ENCODE data around the gene CLCN4. TPM values are rescaled to one million over a fixed set of nuclear protein-coding genes. Genes with fewer than 3 reads are reported as not detected.
A peak's percentile ranks its signal among the peaks of the same experiment; 100 is the strongest.

The CLCN4 gene
- total RNA-seq, 2 experiments from 2014 or later, result 0.25 TPM; not detected in 1

DNA sequence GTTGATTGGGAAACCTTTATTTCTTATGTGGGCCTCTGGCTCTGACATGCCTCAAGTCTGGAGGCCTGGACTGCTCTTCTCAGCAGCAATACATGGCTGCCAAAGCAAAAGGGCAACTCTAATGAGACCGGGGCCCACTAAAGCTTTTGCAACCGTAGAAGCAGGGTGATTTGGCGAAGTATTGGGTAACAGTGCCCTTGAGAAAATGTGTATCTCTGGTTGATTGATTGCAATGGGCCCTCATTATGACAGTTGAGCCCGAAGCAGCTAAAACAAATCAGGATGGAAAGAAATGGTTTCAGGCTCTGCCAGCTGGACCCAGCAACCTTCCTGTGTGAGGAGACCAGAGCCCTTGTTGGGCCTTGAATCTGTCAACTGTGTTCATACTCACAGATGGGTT is 73.4 kb downstream of the CLCN4 start:
- Mint-ChIP-seq H3K4me1 (no peaks in the 10 kb centered on the region), H3K4me3 (no peak overlapping the region), H3K9me3 (no peaks in the 10 kb centered on the region), H3K27me3 (peaks cover 4% of the 10 kb centered on the region), H3K27ac (no peak overlapping the region), H3K36me3 (no peaks in the 10 kb centered on the region)
- no peak for ATAC-seq (ENCODE audit: low read depth)
- POLR2A ChIA-PET, result no interaction called here
- DNase-seq, result no peak

DNA sequence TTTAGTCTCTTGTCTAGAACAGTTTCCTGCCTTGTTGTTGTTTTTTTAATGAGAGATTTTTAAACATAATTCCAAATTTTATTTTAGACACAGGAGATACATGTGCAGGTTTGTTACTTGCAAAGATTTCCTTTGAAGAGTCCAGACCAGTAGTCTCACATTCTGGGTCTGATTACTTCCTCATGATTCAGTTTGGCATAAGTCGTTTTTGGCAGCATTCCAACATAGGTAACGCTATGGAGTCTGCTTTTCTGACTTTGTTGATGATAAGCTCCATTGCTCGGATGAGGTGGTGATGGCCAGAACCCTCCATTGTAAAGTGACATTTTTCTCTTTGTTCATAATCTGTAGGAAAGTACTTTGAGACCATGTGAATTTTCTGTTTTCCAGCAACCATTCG is 74.7 kb downstream of the CLCN4 start:
- POLR2A ChIA-PET, result no interaction called here
- Mint-ChIP-seq H3K4me1 (no peaks in the 10 kb centered on the region), H3K36me3 (no peaks in the 10 kb centered on the region), H3K27me3 (no peaks in the 10 kb centered on the region), H3K9me3 (no peaks in the 10 kb centered on the region), H3K27ac (no peak overlapping the region), H3K4me3 (no peak overlapping the region)
- ATAC-seq (ENCODE audit: low read depth) (no peak), DNase-seq (no peak)

DNA sequence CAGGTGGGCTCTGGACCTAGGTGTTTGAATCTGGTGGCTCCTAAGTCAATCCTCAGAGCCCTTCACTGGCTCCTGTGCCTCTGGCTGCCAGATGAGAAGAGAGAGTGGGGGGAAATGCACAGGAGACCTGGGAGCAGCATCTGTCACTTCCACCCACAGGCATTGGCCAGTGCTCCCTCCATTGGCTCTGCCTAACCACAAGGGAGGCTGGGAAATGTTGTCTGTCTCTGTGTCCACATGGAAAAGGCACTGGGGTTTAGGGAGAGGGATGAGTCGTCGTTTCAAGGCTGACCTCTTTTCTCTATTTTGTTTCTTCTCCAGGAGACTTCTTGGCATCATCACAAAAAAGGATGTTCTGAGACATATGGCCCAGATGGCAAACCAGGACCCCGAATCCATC is 76.4 kb downstream of the CLCN4 start:
- Mint-ChIP-seq H3K4me1 (no peaks in the 10 kb centered on the region), H3K4me3 (no peak overlapping the region), H3K27me3 (no peaks in the 10 kb centered on the region), H3K9me3 (no peaks in the 10 kb centered on the region), H3K36me3 (no peaks in the 10 kb centered on the region), H3K27ac (no peak overlapping the region)
- no peak for DNase-seq
- POLR2A ChIA-PET, result no interaction called here
- ATAC-seq (ENCODE audit: low read depth), result no peak

DNA sequence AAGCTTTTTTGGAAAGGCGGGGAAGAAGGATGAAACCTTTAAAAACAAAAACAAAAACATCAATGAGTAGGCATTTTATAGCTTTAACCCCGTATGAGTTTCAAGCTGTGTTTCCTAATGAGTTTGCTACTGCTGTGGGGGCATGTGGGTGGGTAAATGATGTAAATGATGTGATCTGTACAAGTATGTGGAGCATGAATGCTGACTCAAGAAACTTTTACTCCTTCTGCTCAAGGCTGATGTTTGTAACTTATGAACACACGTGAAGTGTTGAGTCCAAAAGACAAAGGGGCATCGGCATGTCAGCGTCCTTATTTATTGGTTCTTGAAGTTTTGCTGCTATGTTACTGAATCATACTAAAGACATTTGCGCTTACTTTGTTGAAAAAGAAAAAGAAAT is 76.9 kb downstream of the CLCN4 start:
- no peaks in the 10 kb centered on the region for H3K4me1 Mint-ChIP-seq
- no peak for DNase-seq
- POLR2A ChIA-PET, result no interaction called here
- no peak overlapping the region for H3K4me3 Mint-ChIP-seq
- no peaks in the 10 kb centered on the region for H3K9me3 Mint-ChIP-seq
- H3K27ac Mint-ChIP-seq, result no peak overlapping the region
- ATAC-seq (ENCODE audit: low read depth), result no peak
- no peaks in the 10 kb centered on the region for H3K36me3 Mint-ChIP-seq
- H3K27me3 Mint-ChIP-seq, result no peaks in the 10 kb centered on the region

DNA sequence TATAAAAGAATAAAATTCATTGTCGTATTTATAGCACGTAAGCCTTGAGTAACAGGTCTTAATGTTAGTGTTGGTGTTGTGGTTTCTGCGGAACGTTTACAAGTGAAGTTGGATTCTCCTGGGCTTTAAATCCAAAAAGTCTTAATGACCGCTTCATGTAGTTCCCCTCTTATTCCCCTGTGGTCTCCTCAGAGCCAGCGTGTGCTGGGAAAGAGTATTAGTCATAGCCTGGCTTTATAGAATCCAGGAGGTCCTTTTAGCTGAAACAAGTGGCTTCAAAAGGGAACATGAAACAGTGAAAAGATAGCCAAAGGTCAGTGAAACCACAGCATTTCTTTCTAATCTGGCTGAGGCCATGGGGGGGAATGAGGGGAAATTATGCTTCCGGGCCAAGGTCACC is 79.1 kb downstream of the CLCN4 start:
- no peaks in the 10 kb centered on the region for H3K9me3 Mint-ChIP-seq
- DNase-seq (no peak), ATAC-seq (ENCODE audit: low read depth) (no peak)
- no peak overlapping the region for H3K27ac Mint-ChIP-seq
- H3K4me3 Mint-ChIP-seq, result no peak overlapping the region
- H3K27me3 Mint-ChIP-seq, result no peaks in the 10 kb centered on the region
- no peaks in the 10 kb centered on the region for H3K36me3 Mint-ChIP-seq
- POLR2A ChIA-PET, result no interaction called here
- no peaks in the 10 kb centered on the region for H3K4me1 Mint-ChIP-seq

DNA sequence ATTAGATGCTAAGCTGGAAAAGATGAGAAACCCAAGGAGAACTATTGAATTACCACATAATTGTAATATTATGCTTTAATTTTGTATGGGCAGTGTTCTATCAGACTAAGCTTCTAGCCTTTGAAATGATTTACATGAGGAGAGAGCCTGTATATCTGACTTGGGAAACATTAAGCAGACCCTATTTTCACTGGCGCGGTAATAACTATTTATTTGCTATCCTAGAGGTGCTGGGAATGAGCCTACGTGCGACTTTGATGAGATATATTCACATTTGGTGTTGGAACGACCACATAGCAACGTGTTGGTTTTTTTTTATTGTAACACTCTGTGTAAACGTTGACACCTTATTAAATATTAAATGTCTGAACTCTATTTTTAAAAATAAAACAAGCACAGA is 80.5 kb downstream of the CLCN4 start:
- DNase-seq (no peak), ATAC-seq (ENCODE audit: low read depth) (no peak)
- Mint-ChIP-seq H3K27me3 (no peaks in the 10 kb centered on the region), H3K9me3 (no peaks in the 10 kb centered on the region), H3K4me3 (no peak overlapping the region), H3K27ac (no peak overlapping the region), H3K4me1 (no peaks in the 10 kb centered on the region), H3K36me3 (no peaks in the 10 kb centered on the region)
- POLR2A ChIA-PET, result no interaction called here

DNA sequence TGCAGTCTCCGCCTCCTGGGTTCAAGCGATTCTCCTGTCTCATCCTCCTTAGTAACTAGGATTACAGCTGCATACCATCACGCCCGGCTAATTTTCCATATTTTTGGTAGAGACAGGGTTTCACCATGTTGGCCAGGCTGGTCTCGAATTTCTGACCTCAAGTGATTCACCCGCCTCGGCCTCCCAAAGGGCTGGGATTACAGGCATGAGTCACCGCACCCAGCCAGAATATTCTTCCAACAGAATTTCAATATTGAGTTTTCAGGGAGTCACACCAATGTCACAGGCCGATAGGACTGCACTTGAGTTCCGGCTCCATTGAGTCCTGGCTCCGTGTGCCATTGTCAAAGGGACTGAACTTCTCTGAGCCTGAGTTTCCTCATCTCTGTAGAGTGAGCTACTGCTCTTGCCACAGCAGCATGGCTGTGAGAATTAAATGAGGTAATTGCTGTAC is 82.9 kb downstream of the CLCN4 start:
- Mint-ChIP-seq H3K27ac (no peak overlapping the region), H3K27me3 (no peaks in the 10 kb centered on the region), H3K36me3 (no peaks in the 10 kb centered on the region), H3K4me3 (no peak overlapping the region), H3K4me1 (no peaks in the 10 kb centered on the region), H3K9me3 (no peaks in the 10 kb centered on the region)
- no peak for ATAC-seq (ENCODE audit: low read depth)
- no peak for DNase-seq
- POLR2A ChIA-PET, result no interaction called here

DNA sequence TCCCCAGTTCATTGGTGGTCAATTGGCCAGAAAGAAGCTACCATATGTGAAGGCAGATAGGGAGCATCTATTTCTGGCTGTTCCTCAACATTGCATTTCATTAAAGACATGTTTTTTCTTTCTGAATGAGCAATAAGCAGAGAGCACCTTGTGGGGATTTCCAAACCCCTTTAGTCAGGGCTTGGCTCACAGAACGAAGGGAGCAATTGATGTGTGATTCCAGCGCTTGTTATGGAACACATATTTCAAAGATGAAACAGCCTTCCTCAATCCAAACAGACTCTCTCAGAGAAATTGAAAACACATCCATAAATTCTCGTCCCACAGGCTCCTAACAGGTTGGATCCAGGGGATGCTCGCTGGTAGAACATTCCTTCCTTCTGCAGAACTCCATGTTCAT is 84.1 kb downstream of the CLCN4 start:
- no peak for DNase-seq
- Mint-ChIP-seq H3K9me3 (no peaks in the 10 kb centered on the region), H3K27ac (no peak overlapping the region), H3K36me3 (no peaks in the 10 kb centered on the region), H3K4me1 (no peaks in the 10 kb centered on the region), H3K4me3 (no peak overlapping the region), H3K27me3 (no peaks in the 10 kb centered on the region)
- POLR2A ChIA-PET, result no interaction called here
- ATAC-seq (ENCODE audit: low read depth), result no peak

DNA sequence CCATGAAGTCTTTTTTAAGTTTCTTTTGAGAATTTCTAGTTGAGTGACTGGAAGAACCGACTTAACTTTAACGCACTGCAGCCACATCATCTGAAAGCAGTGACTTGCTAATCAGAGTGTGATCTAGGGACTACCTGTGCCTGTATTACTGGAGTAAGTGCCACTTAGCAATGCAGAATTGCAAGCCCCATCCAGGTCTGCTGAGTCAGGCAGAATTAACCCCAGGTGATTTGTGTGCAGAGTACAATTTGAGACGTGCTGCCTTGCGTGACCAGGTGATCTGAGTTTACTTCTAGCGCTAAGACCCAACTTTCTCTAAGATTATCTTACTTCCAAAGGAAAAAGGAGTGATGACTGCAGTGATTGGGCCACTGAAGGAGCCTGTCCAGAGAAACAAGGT is 85.3 kb downstream of the CLCN4 start:
- POLR2A ChIA-PET, result no interaction called here

DNA sequence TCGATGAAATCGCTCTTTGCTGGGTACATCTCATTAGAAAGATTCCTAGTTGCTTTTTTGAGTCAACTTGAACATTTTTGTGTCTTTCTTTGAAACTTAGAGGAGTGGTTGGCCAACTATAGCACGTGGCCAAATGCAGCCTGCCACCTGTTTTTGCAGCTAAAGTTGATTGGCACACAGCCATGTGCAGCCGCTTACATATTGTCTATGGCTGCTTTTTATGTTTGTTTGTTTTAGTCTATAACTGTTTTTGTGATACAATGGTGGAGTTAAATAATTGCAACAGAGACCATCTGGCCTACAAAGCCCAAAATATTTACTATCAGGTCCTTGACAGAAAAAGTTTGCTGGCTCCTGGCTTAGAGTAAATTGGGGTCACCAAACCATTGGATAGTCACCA is 86.3 kb downstream of the CLCN4 start:
- no peaks in the 10 kb centered on the region for H3K9me3 Mint-ChIP-seq
- DNase-seq, result no peak
- no peak for ATAC-seq (ENCODE audit: low read depth)
- no peak overlapping the region for H3K4me3 Mint-ChIP-seq
- no peaks in the 10 kb centered on the region for H3K36me3 Mint-ChIP-seq
- H3K27ac Mint-ChIP-seq, result no peak overlapping the region
- POLR2A ChIA-PET, result no interaction called here
- H3K4me1 Mint-ChIP-seq, result no peaks in the 10 kb centered on the region
- no peaks in the 10 kb centered on the region for H3K27me3 Mint-ChIP-seq

More for the DNA sequence above, 85.3 kb downstream of the CLCN4 start:
- H3K4me3 Mint-ChIP-seq, result no peak overlapping the region
- H3K9me3 Mint-ChIP-seq, result no peaks in the 10 kb centered on the region
- no peak for DNase-seq
- H3K27ac Mint-ChIP-seq, result no peak overlapping the region
- ATAC-seq (ENCODE audit: low read depth), result no peak
- no peaks in the 10 kb centered on the region for H3K4me1 Mint-ChIP-seq
- no peaks in the 10 kb centered on the region for H3K27me3 Mint-ChIP-seq
- no peaks in the 10 kb centered on the region for H3K36me3 Mint-ChIP-seq

DNA sequence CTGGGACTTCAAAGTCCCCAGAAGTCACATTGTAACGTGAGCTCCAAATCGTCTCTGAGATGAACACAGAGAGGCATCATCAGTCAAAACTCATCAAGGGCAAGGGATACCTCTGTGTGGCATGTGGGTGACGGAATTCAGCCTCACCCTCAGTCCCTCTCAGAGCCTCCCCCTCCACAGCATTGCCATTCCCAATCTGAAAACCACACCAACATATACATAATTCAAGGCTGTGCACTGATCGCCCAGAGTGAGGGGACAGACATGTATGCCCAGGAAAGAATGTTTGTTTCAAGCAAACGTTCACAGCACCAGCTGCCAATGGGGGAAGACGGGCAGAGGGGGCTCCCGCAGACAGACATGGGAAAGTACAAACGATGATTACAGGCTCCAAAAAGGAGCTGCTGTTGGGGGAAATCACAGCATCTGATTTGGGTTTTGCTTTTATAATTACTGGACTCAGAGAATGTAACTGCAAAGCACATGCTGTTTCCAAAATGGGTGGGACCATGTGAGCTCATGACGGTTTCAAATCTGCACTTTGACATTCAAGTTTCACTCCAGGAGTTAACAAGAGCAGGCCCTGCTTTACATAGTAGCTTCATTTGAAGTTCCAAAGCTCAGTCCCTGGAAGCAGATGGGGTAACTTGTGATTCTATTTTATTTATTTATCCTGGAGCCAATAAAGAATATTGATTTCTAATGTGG is 88.3 kb downstream of the CLCN4 start:
- POLR2A ChIA-PET, result no interaction called here
- H3K9me3 Mint-ChIP-seq, result no peaks in the 10 kb centered on the region
- DNase-seq (no peak), ATAC-seq (ENCODE audit: low read depth) (no peak)
- no peaks in the 10 kb centered on the region for H3K27me3 Mint-ChIP-seq
- no peaks in the 10 kb centered on the region for H3K36me3 Mint-ChIP-seq
- no peaks in the 10 kb centered on the region for H3K4me1 Mint-ChIP-seq
- no peak overlapping the region for H3K27ac Mint-ChIP-seq
- H3K4me3 Mint-ChIP-seq, result no peak overlapping the region

DNA sequence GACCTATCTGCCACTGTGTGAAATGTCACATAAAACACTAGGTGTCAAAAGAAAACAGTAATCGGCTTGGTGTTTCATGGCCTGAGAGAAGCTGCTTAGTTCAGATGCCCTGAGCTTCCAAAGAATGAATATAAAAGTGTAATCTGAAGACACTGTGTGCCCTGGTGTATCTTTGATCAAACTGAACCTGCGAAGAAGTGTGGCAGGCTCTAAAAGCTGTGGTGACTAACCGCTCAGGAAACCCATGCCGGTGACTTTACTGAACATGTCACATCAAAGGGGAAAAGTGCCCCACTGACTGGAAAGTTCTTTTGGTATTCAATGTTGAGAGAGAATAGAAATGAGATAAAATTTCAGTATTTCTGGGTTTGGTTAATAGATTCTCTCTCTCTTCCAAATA is 89.1 kb downstream of the CLCN4 start:
- no peaks in the 10 kb centered on the region for H3K9me3 Mint-ChIP-seq

DNA sequence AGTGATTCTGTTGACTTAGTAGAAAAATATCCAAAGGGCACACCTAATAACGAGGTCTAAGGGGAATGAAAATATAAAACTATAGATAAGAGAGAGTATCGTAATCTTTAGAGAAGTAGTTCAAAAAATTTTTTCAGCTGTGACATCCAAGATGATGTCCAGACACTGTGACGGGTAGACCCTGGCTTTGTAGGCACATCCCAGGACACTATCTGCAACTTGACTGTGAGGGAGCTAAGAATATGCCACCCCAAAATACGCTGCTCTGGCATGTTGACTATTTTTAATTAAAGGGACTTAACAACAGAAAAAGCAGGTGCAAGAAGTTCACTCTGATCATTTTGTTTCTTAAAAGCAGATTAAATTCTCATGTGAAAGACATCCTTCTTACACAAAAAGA is 89.5 kb downstream of the CLCN4 start:
- ATAC-seq (ENCODE audit: low read depth) (no peak), DNase-seq (no peak)
- POLR2A ChIA-PET, result no interaction called here
- H3K36me3 Mint-ChIP-seq, result no peaks in the 10 kb centered on the region
- H3K27me3 Mint-ChIP-seq, result no peaks in the 10 kb centered on the region
- no peak overlapping the region for H3K27ac Mint-ChIP-seq
- H3K9me3 Mint-ChIP-seq, result no peaks in the 10 kb centered on the region
- no peaks in the 10 kb centered on the region for H3K4me1 Mint-ChIP-seq
- no peak overlapping the region for H3K4me3 Mint-ChIP-seq

More for the DNA sequence above, 89.1 kb downstream of the CLCN4 start:
- no peaks in the 10 kb centered on the region for H3K27me3 Mint-ChIP-seq
- H3K4me3 Mint-ChIP-seq, result no peak overlapping the region
- H3K27ac Mint-ChIP-seq, result no peak overlapping the region
- H3K4me1 Mint-ChIP-seq, result no peaks in the 10 kb centered on the region
- H3K36me3 Mint-ChIP-seq, result no peaks in the 10 kb centered on the region
- ATAC-seq (ENCODE audit: low read depth) (peak; percentile 45), DNase-seq (no peak)
- POLR2A ChIA-PET, result no interaction called here

DNA sequence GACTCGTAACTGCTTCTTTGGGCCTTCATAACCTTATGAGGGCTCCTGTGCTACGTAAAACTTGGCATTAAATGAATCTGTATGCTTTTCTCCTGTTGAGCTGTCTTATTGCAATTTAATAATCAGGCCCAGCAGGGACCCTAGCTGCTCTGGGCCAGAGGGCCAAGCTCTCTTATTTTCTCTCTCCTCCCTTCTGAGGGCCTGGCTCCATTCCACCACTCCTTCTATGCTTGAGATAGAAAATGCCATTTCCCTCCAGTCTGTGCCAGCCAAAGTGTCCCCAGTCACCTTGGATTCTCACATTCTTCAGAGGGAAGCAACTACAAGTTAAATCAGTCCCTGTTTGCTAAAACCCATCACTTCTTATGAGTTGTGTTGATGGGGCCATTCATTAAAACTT is 90.1 kb downstream of the CLCN4 start:
- Mint-ChIP-seq H3K36me3 (no peaks in the 10 kb centered on the region), H3K27ac (no peak overlapping the region), H3K27me3 (no peaks in the 10 kb centered on the region), H3K9me3 (no peaks in the 10 kb centered on the region), H3K4me3 (no peak overlapping the region), H3K4me1 (no peaks in the 10 kb centered on the region)
- DNase-seq (no peak), ATAC-seq (ENCODE audit: low read depth) (no peak)
- POLR2A ChIA-PET, result no interaction called here

DNA sequence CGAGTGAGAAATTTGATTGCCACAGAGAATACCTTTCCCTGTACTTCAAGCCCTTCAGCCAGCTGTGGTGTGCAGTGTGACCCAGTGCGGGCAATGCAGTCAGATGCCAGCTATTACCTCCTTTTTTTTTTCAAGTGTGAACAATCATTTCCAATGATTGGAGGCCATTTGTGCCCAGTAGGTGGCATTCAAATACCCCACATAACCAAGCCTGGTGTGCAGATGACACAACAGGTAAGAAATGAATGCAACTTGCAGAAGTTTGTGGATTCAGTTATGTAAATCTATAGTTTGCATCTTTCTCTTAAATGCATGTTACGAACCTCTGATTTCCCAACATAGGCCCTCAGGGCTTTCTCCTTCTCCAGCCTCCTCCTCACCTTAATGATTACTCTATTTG is 98.0 kb downstream of the CLCN4 start:
- Mint-ChIP-seq H3K36me3 (no peaks in the 10 kb centered on the region), H3K27me3 (no peaks in the 10 kb centered on the region), H3K4me1 (no peaks in the 10 kb centered on the region), H3K4me3 (no peak overlapping the region), H3K9me3 (no peaks in the 10 kb centered on the region), H3K27ac (no peak overlapping the region)
- ATAC-seq (ENCODE audit: low read depth) (no peak), DNase-seq (no peak)
- POLR2A ChIA-PET, result no interaction called here

Data from activated naive CD8-positive, alpha-beta T cell treated with anti-CD3 and anti-CD28 coated beads, Interleukin-2, amount 10 ng/mL, durations not matched to agents 7 days and 5 days (primary cell).